ENCODE data around the gene PRKAG1.
A peak's percentile ranks its signal among the peaks of the same experiment; 100 is the strongest.

PRKAG1 gene

GRCh38 chr12:49000346-49000745 lies 18.2 kb downstream of the PRKAG1 start:
- no peak for DNase-seq

- DNase-seq = peak; percentile 58
These were observed 19.0 kb downstream of the PRKAG1 start, which contains the start of gene DDN for GRCh38 chr12:48999371-49000131. Gene DDN, minus strand, starts transcription at chr12:48999375. Its CDS starts 88 bp downstream, at chr12:48999287.

- DNase-seq = no peak
These were observed 19.9 kb downstream of the PRKAG1 start for GRCh38 chr12:48998497-48999353.

DNA sequence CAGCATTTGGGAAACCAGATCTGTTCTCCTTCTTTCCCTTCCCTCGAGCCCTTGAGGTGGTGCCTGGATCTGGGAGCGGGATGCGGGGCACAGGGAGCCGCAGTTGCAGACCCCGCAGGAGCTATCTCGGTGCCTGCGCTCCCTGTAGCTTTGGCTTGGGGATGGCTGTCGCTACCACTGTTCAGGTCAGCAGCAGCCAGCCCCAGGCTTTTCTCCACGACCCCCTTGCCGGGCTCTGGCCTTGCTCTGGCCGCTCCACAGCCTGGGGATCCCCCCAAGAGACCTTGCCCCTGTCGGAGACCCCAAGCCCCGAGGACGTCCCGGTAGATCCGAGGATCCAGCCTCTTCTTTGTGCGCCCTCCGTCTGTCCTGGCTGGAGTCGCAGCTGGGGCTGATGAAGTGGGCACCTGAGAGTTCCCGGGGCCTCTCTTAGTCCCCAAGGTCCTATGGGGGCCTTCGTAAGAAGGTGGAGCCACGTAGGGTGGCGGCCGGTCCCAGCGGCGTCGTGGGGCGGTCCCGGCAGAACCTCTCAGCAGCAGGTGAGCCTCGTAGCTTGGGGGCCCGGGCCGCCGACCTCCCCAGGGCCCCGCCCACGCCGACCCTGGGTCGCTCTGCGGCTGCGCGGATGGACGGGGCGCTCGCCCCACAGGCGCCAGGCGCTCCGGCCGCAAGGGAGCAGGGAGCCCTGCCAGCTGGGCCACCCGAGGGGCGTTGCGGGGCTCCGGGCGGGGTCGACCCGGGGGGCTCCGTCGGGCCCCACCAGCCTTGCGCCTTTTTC lies 20.7 kb downstream of the PRKAG1 start:
- DNase-seq = no peak

DNA sequence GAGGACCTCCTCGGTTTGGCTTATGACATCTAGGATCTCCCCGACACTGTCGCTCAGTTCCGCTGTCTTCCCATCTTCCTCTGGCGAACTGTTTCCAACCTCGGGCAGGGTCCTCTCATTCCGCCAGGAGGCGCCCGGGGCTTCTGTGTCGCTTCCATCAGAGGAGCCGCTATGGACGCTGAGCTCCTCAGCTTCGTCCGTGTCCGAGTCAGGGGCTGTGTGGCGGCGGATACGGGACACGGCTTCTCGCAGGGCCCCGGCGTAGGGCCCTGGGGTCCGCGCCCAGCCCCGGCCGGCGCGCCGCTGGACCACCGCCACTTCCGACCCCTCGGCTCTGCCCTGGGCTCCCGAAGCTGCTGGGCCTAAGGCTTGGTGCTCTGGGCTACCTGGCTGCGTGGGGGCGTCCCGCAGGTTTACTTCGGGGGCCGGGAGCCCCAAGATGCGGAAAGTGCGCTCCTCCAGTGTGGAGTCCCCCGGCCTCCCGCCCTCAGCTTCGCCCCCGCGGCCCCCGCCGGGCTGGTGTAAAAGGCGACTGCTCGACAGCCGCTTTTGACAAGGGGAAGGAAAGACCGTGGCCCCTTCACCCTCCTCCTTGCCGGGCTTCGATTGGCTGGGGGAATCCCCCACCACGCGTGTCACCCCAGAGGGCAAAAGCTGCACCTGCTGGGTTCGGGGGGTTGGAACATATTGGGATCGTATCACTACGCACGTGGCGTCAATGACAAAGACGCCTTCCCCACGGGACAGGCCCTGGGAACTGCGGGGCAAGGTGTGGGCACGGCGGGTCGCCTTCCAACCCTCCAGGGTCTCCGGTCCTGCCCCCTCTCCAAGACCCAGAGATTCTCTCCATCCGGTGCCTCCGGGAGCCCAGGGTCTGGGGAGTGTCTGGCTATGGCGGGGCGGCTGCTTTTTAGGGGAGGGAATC lies 21.5 kb downstream of the PRKAG1 start:
- peak; percentile 75 for DNase-seq

GRCh38 chr12:48995086-48995879 lies 23.3 kb downstream of the PRKAG1 start:
- DNase-seq = peak; percentile 78

- no peak for DNase-seq
These were observed 24.1 kb downstream of the PRKAG1 start for GRCh38 chr12:48994224-48995085.

DNA sequence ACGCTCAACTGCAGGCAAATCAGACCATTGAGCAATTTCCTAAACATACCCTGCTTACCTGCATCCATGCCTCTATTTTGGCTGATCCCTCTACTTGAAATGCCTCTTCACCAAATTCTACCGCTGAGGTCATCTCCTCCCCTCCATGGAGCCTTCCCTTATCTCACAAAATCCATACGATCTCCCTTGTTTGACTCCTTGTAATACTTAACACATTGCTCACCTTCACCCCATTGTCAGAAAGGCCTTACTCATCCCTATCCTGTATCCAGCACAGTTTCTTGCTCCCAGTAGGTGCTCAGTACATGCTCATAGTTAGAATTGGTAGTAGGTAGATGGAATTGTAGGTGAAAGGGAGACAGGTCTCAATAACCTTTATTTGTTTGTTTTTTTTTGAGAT lies 24.8 kb downstream of the PRKAG1 start:
- DNase-seq = no peak

DNA sequence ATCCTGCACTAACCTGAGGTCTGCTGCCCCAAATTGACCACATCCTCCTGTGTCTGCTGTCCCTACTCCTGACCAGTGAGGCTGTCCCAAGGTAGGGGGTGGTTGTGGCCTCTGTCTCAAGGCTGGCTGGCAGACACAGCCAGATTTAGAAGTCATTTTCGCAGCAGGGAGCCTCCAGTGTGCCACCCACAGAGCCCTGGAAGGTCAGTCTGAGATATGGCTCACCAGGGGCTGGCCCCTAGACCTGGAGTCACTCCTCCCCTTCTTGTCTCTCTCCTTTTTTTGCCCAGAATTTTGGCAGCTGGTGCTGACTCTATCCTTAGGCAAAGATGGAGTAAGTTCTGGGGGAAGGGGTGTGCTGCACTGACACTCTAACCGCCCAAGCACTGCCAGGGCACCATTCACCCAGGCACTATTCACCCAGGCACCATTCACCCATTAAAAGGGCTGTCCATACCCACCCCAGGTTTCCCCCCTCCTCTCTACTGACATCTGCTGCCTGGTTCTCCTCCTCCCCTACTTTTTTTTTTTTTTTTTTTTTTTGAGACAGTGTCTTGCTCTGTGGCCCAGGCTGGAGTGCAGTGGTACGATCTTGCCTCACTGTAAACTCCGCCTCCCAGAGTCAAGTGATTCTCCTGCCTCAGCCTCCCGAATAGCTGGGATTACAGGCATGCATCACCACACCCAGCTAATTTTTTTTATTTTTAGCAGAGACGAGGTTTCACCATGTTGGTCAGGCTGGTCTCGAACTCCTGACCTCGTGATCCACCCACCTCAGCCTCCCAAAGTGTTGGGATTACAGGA lies 27.1 kb downstream of the PRKAG1 start:
- no peak for DNase-seq

DNA sequence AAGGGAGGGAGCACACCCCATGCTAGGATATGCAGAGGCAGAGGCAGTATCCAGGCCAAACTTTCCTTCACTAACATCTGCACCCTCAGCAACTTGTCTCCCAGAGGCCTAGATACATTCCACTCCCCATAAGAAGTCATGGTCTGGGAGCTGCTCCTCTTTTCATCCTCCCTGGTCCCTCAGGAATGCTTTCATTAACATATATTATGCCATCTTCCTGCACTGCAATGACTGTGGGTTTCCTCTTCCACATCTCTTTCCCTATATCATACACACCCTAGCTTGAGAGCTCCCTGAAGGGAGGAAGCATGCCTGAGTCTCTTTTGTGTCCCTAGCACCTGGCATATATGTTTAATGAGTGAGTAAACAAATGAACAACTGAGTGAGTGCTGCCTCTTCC lies 28.0 kb downstream of the PRKAG1 start:
- no peak for DNase-seq

GRCh38 chr12:48988030-48988649 lies 30.4 kb downstream of the PRKAG1 start:
- peak; percentile 46 for DNase-seq

- DNase-seq = no peak
These were observed 31.8 kb downstream of the PRKAG1 start for GRCh38 chr12:48986720-48987291.

DNA sequence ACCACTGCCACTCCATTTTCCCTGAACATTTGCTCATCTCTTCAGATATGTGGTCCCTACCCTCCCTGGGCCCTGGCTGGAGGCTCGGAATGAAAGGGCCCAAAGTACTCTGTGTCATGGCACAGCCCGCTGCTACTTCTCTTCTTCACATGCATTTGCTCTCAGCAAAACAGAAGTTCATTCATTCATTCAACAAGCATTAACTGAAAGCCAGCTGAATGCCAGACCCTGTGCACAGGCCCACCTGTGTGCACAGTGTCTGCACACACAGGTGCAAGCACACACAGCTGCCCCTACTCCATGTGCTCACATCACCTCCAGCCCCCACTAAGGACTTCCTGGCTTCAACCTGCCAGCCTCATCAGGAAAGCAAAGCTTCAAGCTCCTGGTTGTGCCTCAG lies 32.7 kb downstream of the PRKAG1 start:
- DNase-seq = no peak

DNA sequence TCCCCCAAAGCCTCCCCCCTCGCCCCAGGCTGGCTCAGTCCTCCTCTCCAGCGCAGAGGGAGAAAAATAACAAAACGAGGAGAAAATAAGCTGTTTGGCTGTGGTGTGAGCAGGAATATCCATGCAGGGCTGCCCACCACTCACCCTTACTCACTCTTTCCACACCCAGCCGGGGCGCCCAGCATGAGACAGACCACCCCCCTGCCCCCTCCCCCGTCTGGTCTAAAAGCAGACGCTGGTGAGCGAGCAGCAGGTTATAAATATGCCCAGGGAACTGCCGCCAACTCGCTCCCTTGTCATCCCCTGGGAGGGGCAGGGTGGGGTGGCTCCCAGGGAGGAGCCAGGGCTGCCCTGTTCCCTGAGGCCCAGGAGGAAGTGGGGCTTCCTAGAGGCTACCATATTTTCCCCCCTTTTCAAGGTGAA lies 33.1 kb downstream of the PRKAG1 start:
- no peak for DNase-seq

DNA sequence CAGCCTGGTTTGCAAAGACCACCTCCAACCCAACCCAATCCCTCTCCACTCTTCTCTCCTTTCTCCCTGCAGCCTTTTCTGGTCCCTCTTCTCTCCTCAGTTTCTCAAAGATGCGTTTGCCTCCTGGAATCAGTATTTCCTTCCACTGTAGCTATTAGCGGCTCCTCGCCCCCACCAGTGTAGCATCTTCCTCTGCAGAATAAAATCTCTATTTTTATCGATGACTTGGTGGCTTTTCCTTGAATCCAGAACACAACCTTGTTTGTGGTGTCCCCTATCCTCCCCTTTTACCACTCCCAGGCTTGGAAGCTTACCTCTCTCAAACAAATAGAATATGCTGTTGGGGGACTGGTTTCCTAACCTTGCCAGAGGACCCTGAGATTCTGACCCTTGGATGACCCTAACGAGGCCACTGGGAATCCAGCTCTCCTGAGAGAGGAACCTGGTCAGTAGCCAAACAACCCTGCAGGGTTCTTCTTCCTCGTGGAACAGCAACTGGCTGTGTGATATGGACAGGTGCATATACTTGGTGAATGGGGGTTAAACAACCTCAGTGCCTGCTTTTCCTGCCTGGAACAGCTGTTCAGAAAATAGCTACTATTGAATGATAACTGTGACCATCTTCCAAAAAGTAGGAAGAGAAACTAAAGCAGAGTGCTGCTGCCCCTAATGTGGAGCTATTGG lies 36.0 kb downstream of the PRKAG1 start:
- no peak for DNase-seq

- DNase-seq = no peak
These were observed 36.8 kb downstream of the PRKAG1 start for GRCh38 chr12:48981757-48982157.

GRCh38 chr12:48980953-48981756 lies 37.4 kb downstream of the PRKAG1 start:
- DNase-seq = no peak
